K562 (cell line): ENCODE data around the gene RPL14. TPM values are rescaled to one million over a fixed set of nuclear protein-coding genes. Genes with fewer than 3 reads are reported as not detected.

ENCODE experiments used
- FOXO4 ChIP-seq: fragments of 450-650 bp; formaldehyde crosslinking; IDR thresholded peaks from 2 replicates; pipeline ENCODE4 v1.4.0; 2020; ENCODE audit warnings: mild to moderate bottlenecking, moderate library complexity
- POLR2AphosphoS5 ChIP-seq: IDR thresholded peaks from 2 replicates; pipeline ENCODE4 v1.6.1; 2011; ENCODE audit warnings: mild to moderate bottlenecking, low read depth, low read length, moderate library complexity; ENCODE audit not compliant: control insufficient read depth, insufficient read depth
- RBFOX2 ChIP-seq: fragments of 200-400 bp; formaldehyde crosslinking; IDR thresholded peaks from 2 replicates; pipeline ENCODE4 v1.6.1; 2017; ENCODE audit warnings: low read depth, mild to moderate bottlenecking, low read length, moderate library complexity
- TAF1 ChIP-seq: IDR thresholded peaks from 2 replicates; pipeline ENCODE4 v1.6.1; 2011; ENCODE audit warnings: mild to moderate bottlenecking, low read length, moderate library complexity; ENCODE audit not compliant: insufficient read depth, control insufficient read depth, severe bottlenecking; ENCODE audit errors: extremely low read depth
- THAP12 ChIP-seq: fragments of 250-450 bp; sonication (Bioruptor Pico); IDR thresholded peaks from 2 replicates; pipeline ENCODE4 v1.9.0; 2021; ENCODE audit warnings: mild to moderate bottlenecking, inconsistent platforms
- ZBTB11 ChIP-seq, 3 experiments: fragments of 200-800 bp in 1 of 3; fragments of 250-450 bp in 1 of 3; fragments of 450-650 bp in 1 of 3; sonication (Bioruptor Pico) in 1 of 3; sonication (Bioruptor generic) in 1 of 3; formaldehyde crosslinking in 1 of 3; IDR thresholded peaks; 2 replicates each; pipeline versions ENCODE4 v1.6.1 to v1.8.0; 2016 to 2022; ENCODE audit warnings: mild to moderate bottlenecking in 2 of 3, missing genetic modification characterization in 2 of 3, missing compliant biosample characterization in 1 of 3, moderate library complexity in 1 of 3
- polyA plus RNA-seq, 8 experiments: library from polyadenylated mRNA; depleted of rRNA in 4 of 8; stranded (reverse) in 5 of 8; unstranded in 3 of 8; fragments of >200 nt; fragmentation: Nextera tagmentation in 2 of 8; fragmentation: Illumina TruSeq in 1 of 8; extraction: Ambion mirVana in 2 of 8; extraction: Trizol in 1 of 8; gene quantifications; 2 replicates each; pipeline versions ENCODE4 v1.2.1 to v1.2.3, GENCODE V29; 2011 to 2014; ENCODE audit warnings: inconsistent platforms in 1 of 8, missing spikeins in 1 of 8
- total RNA-seq, 7 experiments: library from RNA; depleted of rRNA in 6 of 7; stranded (reverse); fragments of >200 nt in 6 of 7; fragmentation: Illumina TruSeq in 2 of 7; extraction: Trizol in 2 of 7; gene quantifications; 2 replicates each; pipeline versions ENCODE4 v1.2.1 to v1.2.3, GENCODE V29; 2011 to 2021; ENCODE audit warnings: low replicate concordance in 1 of 7
- TF ChIP-seq, protein P1 (sequence below), 2 experiments: fragments of 450-650 bp; IDR thresholded peaks; 2 replicates each; pipeline ENCODE4 v1.6.1; 2016; ENCODE audit warnings: mild to moderate bottlenecking in 2 of 2, borderline replicate concordance in 1 of 2, low read depth in 1 of 2, moderate library complexity in 1 of 2

RPL14 gene
- total and polyA plus RNA-seq, 9 of the 15 experiments (the other 6 are each of a cell fraction or from before 2014, with no cell fraction given) = 851 to 4,649 (median 2,133) TPM

DNA sequence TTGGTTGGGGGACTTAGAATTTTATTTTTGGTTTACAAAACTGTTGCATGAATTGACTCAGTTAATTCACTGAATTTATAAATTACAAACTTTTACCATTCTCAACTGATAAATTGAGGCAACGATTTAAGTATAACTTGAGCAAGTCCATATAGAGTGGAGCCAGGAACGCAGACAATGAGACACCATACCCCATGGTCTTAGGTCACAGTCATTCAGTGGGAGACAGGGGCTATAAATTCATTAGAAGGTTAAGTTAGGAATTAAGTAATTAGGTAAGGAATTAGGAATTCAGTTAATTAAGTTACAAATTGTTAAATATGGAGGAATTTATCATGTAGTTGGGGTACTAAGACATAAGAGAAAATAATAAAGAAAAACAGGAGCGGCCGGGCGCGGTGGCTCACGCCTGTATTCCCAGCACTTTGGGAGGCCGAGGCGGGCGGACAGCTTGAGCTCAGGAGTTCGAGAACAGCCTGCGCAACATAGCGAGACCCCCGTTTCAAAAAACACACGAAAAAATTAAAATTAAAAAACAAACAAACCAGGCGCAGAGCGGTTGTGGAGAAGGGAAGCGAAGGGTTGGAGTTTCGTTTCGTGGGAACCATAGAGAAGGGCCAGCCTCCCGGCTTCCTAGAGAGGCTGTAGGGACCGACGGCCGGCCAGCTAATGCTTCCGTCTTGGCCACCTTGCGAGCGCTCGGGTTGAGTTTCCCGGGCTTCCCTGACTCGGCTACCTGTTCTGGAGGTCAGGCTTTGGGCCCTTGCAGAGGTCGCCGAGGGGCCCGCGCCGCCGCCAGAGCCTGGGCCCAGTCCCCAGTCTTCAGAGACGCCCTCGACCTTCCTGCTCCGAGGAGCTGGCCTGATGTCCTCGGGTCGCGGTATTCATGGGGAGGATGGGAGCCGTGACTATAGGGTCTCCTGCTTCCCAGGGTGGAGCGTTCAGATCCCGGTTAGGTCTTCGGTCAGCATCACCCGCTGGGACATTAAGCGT is 19.6 kb downstream of the RPL14 start, which contains the start of gene ZNF619 (continued):
- TF ChIP-seq POLR2AphosphoS5 (peak; percentile 72; the same call in 1 of the 2 replicates), FOXO4 (no peak), ZBTB11 (CRISPR knock-in tag; IDR thresholded peaks at IDR 0.05) (peak in 1 of 3 experiments; percentile 90; a peak in 2 of 6 replicates), THAP12 (peak; percentile 98), TAF1 (peak; percentile 93), RBFOX2 (peak; percentile 90)
- TF ChIP-seq, protein P1, sequence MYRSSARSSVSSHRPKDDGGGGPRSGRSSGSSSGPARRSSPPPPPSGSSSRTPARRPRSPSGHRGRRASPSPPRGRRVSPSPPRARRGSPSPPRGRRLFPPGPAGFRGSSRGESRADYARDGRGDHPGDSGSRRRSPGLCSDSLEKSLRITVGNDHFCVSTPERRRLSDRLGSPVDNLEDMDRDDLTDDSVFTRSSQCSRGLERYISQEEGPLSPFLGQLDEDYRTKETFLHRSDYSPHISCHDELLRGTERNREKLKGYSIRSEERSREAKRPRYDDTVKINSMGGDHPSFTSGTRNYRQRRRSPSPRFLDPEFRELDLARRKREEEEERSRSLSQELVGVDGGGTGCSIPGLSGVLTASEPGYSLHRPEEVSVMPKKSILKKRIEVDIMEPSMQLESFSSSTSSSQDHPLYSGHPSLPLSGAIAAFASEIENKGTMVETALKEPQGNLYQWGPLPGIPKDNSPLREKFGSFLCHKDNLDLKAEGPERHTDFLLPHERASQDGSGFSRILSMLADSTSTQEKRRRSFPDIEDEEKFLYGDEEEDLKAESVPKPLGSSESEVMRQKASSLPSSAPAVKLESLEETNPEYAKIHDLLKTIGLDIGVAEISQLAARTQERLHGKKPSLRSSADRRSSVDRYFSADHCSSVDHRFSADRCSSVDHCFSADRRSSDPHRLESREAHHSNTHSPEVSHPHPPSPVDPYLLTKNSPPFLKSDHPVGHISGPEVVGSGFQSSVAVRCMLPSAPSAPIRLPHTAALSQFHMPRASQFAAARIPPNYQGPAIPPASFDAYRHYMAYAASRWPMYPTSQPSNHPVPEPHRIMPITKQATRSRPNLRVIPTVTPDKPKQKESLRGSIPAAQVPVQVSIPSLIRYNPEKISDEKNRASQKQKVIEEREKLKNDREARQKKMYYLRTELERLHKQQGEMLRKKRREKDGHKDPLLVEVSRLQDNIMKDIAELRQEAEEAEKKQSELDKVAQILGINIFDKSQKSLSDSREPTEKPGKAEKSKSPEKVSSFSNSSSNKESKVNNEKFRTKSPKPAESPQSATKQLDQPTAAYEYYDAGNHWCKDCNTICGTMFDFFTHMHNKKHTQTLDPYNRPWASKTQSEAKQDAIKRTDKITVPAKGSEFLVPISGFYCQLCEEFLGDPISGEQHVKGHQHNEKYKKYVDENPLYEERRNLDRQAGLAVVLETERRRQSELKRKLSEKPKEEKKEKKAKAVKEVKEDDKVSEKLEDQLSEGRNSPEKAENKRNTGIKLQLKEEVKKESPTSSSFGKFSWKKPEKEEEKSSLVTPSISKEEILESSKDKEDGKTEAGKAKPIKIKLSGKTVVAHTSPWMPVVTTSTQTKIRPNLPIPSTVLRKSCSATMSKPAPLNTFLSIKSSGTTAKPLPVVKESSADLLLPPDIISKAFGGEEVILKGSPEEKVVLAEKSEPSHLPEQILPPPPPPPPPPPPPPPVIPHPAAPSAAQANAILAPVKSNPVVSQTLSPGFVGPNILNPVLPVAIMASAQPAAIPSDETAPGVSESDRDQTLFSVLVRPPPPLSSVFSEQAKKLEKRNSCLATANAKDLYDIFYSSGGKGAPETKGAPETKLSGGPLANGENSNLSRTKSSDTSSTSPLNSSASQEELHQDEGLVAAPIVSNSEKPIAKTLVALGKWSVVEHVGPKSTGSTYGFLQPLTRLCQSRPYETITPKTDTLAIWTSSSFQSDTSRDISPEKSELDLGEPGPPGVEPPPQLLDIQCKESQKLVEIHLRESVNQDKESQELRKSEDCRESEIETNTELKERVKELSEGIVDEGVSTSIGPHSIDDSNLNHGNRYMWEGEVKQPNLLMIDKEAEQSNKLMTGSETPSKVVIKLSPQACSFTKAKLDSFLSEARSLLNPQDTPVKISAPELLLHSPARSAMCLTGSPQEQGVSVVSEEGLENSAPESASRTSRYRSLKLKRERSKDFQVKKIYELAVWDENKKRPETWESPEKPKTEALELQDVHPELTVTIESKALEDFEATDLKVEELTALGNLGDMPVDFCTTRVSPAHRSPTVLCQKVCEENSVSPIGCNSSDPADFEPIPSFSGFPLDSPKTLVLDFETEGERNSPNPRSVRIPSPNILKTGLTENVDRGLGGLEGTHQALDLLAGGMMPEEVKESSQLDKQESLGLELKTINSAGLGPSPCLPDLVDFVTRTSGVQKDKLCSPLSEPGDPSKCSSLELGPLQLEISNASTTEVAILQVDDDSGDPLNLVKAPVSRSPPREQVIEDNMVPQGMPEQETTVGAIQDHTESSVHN (IDR thresholded peaks at IDR 0.05; ENCODE audit: borderline replicate concordance in 1 of 2, low read depth in 1 of 2) = no peak; a peak in 1 of 4 replicates
